Keratinocyte (primary cell): ENCODE data around the gene NSG1.

Source experiments
- EZH2 ChIP-seq: IDR thresholded peaks from one replicate; pipeline ENCODE4 v1.6.1; 2012; ENCODE audit warnings: inconsistent platforms, mild to moderate bottlenecking, low read length, moderate library complexity
- TF ChIP-seq, protein P1 (sequence below), 3 experiments: IDR thresholded peaks in 1 of 3; conservative IDR thresholded peaks in 1 of 3; optimal IDR thresholded peaks in 1 of 3; 2 replicates in 2 of 3; 3 replicates in 1 of 3; pipeline versions ENCODE3 to v1.5.1; 2011; ENCODE audit warnings: low read length in 3 of 3, mild to moderate bottlenecking in 3 of 3, moderate library complexity in 2 of 3, control low read depth in 1 of 3, inconsistent platforms in 1 of 3; ENCODE audit not compliant: insufficient read depth in 2 of 3; ENCODE audit errors: extremely low read depth in 1 of 3

DNA sequence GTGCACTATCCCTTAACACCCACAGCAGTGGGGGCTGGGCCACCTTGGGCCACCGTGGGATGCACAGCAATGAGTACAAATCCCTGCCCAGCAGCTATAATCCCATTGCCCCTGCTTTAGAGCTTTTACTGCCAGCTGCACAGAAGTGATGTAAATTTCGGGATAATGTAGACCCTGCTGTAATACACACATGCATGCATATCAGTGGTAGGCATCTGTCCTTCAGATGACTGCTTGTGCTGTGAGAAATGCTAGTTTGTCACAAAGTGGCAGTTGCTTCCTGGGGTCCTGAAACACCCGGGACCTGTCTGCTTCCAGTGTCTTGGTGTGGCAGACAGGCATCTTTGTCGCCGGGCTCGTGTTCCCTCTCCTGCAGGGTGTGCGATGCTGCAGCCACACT is 14.1 kb downstream of the NSG1 start:
- TF ChIP-seq, protein P1, sequence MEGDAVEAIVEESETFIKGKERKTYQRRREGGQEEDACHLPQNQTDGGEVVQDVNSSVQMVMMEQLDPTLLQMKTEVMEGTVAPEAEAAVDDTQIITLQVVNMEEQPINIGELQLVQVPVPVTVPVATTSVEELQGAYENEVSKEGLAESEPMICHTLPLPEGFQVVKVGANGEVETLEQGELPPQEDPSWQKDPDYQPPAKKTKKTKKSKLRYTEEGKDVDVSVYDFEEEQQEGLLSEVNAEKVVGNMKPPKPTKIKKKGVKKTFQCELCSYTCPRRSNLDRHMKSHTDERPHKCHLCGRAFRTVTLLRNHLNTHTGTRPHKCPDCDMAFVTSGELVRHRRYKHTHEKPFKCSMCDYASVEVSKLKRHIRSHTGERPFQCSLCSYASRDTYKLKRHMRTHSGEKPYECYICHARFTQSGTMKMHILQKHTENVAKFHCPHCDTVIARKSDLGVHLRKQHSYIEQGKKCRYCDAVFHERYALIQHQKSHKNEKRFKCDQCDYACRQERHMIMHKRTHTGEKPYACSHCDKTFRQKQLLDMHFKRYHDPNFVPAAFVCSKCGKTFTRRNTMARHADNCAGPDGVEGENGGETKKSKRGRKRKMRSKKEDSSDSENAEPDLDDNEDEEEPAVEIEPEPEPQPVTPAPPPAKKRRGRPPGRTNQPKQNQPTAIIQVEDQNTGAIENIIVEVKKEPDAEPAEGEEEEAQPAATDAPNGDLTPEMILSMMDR (optimal IDR thresholded peaks at IDR 0.05 in 1 of 3, IDR thresholded peaks at IDR 0.05 in 1 of 3, conservative IDR thresholded peaks at IDR 0.05 in 1 of 3; ENCODE audit: extremely low read depth in 1 of 3, insufficient read depth in 2 of 3, low read length in 3 of 3), result no peak
- no peak for TF ChIP-seq EZH2
